ENCODE data around the gene RGL1.

Gene RGL1

DNA sequence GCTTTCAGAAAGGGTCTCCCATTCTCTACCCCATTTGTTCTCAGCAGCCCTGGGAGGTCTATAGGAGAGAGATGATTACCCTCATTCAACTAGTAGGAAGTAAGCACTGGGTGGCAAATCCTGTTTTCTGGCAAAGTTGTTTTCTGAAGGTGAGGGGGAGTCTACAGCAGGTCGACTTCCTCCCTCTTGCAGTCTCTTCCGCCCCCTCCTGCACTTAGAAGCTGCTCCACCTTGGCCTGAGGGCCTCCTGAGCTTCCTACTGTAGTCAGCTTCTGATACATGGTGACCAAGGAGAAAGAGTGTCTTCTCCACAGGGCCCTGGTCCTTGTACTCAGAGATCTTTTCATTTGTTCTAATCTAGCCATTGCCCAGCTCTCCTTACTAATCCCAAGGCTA lies 93.1 kb downstream of the RGL1 start:
- CTCF ChIA-PET: interaction anchor here (0.7 to 1.8 kb wide), 8 partner anchors 16 to 1194 kb away, joined by 3 to 12 read pairs (median 3); no protein-coding TSS in a partner anchor
- Histone ChIP-seq H3K9me3 (ENCODE audit: control insufficient read depth, insufficient read depth, low read depth, low read length) (no peaks in the 10 kb centered on the region), H3K4me1 (ENCODE audit: control insufficient read depth, insufficient read depth, low read length) (no peaks in the 10 kb centered on the region), H3K27ac (ENCODE audit: extremely low read depth, low read depth, low read length) (no peak overlapping the region), H3K4me3 (ENCODE audit: low read depth, low read length) (no peak overlapping the region), H3K36me3 (ENCODE audit: control insufficient read depth in 2 of 2, insufficient read depth in 1 of 2, low read length in 2 of 2) (peaks cover 0 to 10% of the 10 kb centered on the region in 2 experiments; a peak in 1 of 3 replicates)
- POLR2A ChIA-PET: no interaction called here
- TF ChIP-seq, protein P1, sequence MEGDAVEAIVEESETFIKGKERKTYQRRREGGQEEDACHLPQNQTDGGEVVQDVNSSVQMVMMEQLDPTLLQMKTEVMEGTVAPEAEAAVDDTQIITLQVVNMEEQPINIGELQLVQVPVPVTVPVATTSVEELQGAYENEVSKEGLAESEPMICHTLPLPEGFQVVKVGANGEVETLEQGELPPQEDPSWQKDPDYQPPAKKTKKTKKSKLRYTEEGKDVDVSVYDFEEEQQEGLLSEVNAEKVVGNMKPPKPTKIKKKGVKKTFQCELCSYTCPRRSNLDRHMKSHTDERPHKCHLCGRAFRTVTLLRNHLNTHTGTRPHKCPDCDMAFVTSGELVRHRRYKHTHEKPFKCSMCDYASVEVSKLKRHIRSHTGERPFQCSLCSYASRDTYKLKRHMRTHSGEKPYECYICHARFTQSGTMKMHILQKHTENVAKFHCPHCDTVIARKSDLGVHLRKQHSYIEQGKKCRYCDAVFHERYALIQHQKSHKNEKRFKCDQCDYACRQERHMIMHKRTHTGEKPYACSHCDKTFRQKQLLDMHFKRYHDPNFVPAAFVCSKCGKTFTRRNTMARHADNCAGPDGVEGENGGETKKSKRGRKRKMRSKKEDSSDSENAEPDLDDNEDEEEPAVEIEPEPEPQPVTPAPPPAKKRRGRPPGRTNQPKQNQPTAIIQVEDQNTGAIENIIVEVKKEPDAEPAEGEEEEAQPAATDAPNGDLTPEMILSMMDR (tag by site-specific recombination; IDR thresholded peaks at IDR 0.05): no peak
- TF ChIP-seq KLF16 (tag by site-specific recombination; IDR thresholded peaks at IDR 0.05) (no peak), ZBTB48 (tag by site-specific recombination; IDR thresholded peaks at IDR 0.05) (no peak), ZBTB7A (tag by site-specific recombination; IDR thresholded peaks at IDR 0.05; ENCODE audit: low read depth) (no peak)
- TF ChIP-seq, protein P2, sequence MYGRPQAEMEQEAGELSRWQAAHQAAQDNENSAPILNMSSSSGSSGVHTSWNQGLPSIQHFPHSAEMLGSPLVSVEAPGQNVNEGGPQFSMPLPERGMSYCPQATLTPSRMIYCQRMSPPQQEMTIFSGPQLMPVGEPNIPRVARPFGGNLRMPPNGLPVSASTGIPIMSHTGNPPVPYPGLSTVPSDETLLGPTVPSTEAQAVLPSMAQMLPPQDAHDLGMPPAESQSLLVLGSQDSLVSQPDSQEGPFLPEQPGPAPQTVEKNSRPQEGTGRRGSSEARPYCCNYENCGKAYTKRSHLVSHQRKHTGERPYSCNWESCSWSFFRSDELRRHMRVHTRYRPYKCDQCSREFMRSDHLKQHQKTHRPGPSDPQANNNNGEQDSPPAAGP (tag by site-specific recombination; IDR thresholded peaks at IDR 0.05): no peak

DNA sequence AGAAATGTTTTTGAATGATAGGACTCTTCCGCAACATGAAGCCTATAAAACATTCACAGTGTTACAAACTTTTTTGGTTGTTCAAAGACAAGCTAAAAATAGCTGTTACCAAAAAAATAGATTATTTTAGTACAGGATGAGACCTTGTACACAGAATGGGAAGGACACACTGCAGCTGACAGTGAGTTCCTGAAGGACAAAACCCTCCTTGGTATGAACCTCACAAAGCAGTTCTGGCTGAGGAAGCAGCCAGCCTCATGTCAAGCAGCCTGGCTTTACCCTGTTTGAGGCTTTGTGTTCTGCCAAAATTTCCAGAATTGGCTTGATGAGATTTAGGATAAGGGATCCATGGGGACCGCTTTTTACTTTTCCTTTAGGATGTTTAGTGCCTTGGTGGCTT lies 93.7 kb downstream of the RGL1 start:
- ChIA-PET CTCF (interaction anchor here (0.7 to 1.8 kb wide), 8 partner anchors 17 to 1195 kb away, joined by 3 to 12 read pairs (median 3); no protein-coding TSS in a partner anchor), POLR2A (no interaction called here)
- no peak overlapping the region for H3K4me3 ChIP-seq (ENCODE audit: low read depth, low read length)
- H3K36me3 ChIP-seq (ENCODE audit: control insufficient read depth in 2 of 2, insufficient read depth in 1 of 2, low read length in 2 of 2): peaks cover 0 to 10% of the 10 kb centered on the region in 2 experiments; a peak in 1 of 3 replicates
- TF ChIP-seq ZNF76 (tag by site-specific recombination; IDR thresholded peaks at IDR 0.05; ENCODE audit: borderline replicate concordance, low read depth) (no peak), BCL11B (tag by site-specific recombination; IDR thresholded peaks at IDR 0.05; ENCODE audit: low read depth) (no peak), ZNF514 (tag by site-specific recombination; IDR thresholded peaks at IDR 0.05) (no peak), ZNF670 (tag by site-specific recombination; IDR thresholded peaks at IDR 0.05; ENCODE audit: low read depth) (no peak), ZNF768 (tag by site-specific recombination; IDR thresholded peaks at IDR 0.05) (no peak), ZFP3 (tag by site-specific recombination; IDR thresholded peaks at IDR 0.05; ENCODE audit: low read depth) (no peak), ZNF350 (tag by site-specific recombination; IDR thresholded peaks at IDR 0.05) (no peak), KLF1 (tag by site-specific recombination; IDR thresholded peaks at IDR 0.05) (no peak), SCRT1 (tag by site-specific recombination; IDR thresholded peaks at IDR 0.05; ENCODE audit: borderline replicate concordance) (no peak), ZNF830 (tag by site-specific recombination; IDR thresholded peaks at IDR 0.05; ENCODE audit: low read depth) (no peak)
- TF ChIP-seq, protein P1 (tag by site-specific recombination; IDR thresholded peaks at IDR 0.05): no peak
- TF ChIP-seq, protein P3, sequence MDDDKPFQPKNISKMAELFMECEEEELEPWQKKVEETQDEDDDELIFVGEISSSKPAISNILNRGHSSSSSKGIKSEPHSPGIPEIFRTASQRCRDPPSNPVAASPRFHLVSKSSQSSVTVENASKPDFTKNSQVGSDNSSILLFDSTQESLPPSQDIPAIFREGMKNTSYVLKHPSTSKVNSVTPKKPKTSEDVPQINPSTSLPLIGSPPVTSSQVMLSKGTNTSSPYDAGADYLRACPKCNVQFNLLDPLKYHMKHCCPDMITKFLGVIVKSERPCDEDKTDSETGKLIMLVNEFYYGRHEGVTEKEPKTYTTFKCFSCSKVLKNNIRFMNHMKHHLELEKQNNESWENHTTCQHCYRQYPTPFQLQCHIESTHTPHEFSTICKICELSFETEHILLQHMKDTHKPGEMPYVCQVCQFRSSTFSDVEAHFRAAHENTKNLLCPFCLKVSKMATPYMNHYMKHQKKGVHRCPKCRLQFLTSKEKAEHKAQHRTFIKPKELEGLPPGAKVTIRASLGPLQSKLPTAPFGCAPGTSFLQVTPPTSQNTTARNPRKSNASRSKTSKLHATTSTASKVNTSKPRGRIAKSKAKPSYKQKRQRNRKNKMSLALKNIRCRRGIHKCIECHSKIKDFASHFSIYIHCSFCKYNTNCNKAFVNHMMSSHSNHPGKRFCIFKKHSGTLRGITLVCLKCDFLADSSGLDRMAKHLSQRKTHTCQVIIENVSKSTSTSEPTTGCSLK (tag by site-specific recombination; IDR thresholded peaks at IDR 0.05): no peak
- TF ChIP-seq, protein P4, sequence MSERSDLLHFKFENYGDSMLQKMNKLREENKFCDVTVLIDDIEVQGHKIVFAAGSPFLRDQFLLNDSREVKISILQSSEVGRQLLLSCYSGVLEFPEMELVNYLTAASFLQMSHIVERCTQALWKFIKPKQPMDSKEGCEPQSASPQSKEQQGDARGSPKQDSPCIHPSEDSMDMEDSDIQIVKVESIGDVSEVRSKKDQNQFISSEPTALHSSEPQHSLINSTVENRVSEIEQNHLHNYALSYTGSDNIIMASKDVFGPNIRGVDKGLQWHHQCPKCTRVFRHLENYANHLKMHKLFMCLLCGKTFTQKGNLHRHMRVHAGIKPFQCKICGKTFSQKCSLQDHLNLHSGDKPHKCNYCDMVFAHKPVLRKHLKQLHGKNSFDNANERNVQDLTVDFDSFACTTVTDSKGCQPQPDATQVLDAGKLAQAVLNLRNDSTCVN (tag by site-specific recombination; optimal IDR thresholded peaks at IDR 0.05): no peak
- TF ChIP-seq, protein P5, sequence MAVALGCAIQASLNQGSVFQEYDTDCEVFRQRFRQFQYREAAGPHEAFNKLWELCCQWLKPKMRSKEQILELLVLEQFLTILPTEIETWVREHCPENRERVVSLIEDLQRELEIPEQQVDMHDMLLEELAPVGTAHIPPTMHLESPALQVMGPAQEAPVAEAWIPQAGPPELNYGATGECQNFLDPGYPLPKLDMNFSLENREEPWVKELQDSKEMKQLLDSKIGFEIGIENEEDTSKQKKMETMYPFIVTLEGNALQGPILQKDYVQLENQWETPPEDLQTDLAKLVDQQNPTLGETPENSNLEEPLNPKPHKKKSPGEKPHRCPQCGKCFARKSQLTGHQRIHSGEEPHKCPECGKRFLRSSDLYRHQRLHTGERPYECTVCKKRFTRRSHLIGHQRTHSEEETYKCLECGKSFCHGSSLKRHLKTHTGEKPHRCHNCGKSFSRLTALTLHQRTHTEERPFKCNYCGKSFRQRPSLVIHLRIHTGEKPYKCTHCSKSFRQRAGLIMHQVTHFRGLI (tag by site-specific recombination; IDR thresholded peaks at IDR 0.05): no peak
- no peaks in the 10 kb centered on the region for H3K4me1 ChIP-seq (ENCODE audit: control insufficient read depth, insufficient read depth, low read length)
- H3K9me3 ChIP-seq (ENCODE audit: control insufficient read depth, insufficient read depth, low read depth, low read length): no peaks in the 10 kb centered on the region
- no peak overlapping the region for H3K27ac ChIP-seq (ENCODE audit: extremely low read depth, low read depth, low read length)
